Measurements from ENCODE around the gene KCNC3. TPM values are rescaled to one million over a fixed set of nuclear protein-coding genes. Genes with fewer than 3 reads are reported as not detected.
"Not testable (repeated sequence)": the region's sequence is repeated elsewhere in the genome, so short reads cannot be mapped to it uniquely, and the experiment has no call there.

The KCNC3 gene
- total RNA-seq, 1 donor from 2014 or later, result 0.13 TPM

DNA sequence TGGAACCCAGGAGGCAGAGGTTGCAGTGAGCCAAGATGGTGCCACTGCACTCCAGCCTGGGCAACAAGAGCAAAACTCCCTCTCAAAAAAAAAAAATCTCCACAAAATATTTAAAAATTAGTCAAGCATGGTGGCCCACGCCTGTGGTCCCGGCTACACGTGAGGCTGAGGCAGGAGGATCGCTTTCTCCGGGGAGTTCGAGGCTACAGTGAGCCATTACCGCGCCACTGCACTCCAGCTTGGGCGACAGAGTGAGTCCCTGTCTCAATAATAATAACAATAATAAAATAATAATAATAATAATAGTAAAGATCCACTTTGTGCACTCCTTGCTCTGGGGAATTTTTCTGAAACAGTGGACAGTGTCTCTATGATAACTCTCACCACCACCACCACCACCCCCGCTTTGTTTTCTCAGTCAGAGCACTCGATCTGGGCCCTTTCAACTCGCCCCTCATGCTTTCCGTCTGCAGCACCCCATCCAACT lies 27.6 kb upstream of the KCNC3 start:
- DNase-seq (ENCODE audit: low read depth in 2 of 2), result no peak

DNA sequence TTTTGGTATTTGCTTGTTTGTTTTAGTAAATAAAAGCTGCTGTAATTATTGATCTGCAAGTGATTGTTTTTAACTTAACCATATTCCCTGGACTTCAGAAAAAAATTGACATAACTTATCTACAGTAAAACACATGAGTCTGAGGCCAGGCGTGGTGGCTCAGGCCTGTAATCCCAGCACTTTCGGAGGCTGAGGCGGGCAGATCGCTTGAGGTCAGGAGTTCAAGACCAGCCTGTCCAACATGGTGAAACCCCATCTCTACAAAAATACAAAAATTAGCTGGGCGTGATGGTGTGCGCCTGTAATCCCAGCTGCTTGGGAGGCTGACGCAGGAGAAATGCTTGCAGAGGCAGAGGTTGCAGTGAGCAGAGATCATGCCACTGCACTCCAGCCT lies 24.3 kb upstream of the KCNC3 start:
- DNase-seq (ENCODE audit: low read depth in 2 of 2), result not testable (repeated sequence)

DNA sequence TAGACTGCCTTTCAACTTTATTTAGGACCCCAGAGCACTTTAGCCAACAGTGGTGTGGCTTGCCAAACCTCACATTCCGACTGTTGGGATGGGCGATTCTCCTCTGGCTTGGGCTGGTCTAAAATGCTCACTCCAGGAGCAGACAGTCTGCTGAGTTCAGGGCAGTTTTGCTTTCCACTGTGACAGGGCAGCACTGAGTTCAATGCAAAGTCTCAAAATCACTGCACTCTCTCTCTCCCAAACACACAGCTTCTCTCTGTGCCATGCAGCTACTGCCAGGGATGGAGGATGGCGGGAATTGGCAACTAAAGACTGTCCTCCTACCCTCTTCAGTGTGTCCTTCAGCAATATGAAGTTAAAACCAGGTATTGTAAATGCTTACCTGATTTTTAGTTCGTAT lies 23.1 kb upstream of the KCNC3 start:
- no peak for DNase-seq (ENCODE audit: low read depth in 2 of 2)

- DNase-seq (ENCODE audit: low read depth in 2 of 2), result peak in 1 of 2 donors; percentile 76
Observed at GRCh38 chr19:50349277-50350057, 20.3 kb upstream of the KCNC3 start.

DNA sequence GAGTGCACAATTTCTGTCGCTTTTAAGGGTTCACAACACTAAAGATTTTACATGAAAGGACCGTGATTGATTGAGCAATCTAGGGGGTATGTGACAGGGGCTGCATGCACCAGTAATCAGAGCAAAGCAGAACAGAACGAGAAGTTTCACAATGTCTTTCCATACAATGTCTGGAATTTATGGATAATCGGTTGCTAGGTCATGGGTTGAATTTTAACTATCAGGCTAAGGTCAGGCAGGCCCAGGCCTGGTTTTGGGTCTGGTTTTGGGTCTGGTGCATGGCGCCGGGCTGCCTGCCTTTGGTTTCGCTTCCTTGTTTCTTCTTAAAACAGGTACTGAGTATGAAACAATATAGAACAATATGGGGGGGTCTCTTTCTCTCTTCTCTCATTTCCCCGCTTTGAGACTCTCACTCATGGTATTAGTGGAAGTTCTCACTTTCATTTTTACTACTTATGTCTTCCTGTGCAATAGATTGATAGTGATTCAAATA lies 18.0 kb upstream of the KCNC3 start:
- DNase-seq (ENCODE audit: low read depth in 2 of 2), result not testable (repeated sequence)

- DNase-seq (ENCODE audit: low read depth in 2 of 2), result no peak
Observed at GRCh38 chr19:50344661-50345318, 15.6 kb upstream of the KCNC3 start.

GRCh38 chr19:50341091-50341564 lies 12.0 kb upstream of the KCNC3 start:
- no peak for DNase-seq (ENCODE audit: low read depth in 2 of 2)

GRCh38 chr19:50340331-50340730 lies 11.2 kb upstream of the KCNC3 start:
- DNase-seq (ENCODE audit: low read depth in 2 of 2), result no peak

- DNase-seq (ENCODE audit: low read depth in 2 of 2), result not testable (repeated sequence)
Observed at GRCh38 chr19:50337031-50337430, 7.9 kb upstream of the KCNC3 start.

DNA sequence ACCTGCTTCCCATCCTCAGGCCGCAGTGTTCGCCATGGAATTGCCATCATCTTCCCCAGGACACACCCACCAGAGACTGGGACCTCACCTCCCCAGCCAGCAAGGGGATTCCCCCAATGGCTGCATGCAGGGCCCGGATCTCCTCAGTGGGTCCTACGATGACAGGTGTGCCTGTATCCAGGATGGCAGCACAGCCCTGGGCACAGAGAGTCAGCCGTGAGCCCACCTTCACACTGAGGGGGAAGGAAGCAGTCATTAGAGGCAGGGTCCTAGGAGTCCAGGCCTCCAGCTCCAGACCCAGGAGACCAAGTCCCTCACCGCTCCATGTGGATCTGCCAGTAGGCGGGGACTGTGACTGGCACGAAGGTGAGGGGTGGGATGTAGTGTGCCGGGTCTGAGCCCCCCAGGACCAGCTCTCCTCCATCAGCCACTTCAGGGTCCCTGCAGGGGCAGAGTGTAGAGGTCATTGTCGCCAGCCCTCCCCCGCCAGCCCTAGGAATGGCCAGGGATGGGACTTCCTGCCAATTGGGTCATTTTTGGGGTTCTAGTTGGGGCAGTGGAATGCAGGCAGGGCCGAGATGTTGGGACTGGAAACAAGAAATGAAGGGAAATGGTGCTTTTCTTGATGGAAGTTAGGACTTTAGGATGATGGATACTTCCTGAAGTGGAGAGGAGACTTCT lies 5.7 kb upstream of the KCNC3 start:
- DNase-seq (ENCODE audit: low read depth in 2 of 2), result no peak

DNA sequence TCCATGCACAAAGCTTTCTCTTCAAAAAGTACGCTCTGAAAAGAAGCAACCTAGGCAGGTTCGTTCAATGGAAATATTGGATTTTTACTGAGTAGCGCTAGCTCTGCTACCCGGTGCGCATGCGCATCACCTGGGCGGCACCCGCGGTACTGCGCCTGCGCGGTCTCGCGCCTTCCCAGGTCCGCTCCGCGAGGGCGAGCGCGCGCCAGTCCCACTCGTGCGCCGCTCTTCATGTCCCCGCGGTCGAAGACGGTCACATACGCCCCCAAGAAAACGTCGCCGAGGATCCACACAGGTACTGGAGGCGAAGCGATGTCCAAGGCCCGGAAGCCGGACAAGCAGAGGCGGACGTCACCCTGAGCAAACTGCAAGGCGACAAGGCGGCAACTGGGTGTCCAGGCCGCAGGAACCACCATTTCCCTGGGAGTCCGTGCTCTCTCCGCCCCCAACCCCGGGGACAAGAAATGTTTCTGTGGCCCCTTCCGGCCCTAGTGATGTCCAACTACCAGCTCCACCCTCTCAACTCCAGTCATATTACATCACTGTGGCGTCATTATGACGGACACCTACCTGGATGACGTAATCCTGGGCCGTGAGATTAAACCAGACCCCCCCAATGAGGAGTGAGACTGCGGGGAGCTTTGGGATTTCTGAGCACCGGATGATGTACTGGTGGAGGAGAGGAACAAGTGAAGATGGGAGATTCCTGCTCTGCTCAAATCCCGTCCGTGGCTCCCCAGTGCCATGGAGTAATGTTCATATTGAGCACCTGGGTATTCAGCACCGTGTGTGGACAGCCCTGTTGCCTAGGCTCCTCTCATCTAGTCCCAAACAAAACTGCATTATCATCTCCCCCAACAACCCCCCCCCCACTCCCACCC lies 4.8 kb upstream of the KCNC3 start:
- DNase-seq (ENCODE audit: low read depth in 2 of 2), result peak in 1 of 2 donors; percentile 60

DNA sequence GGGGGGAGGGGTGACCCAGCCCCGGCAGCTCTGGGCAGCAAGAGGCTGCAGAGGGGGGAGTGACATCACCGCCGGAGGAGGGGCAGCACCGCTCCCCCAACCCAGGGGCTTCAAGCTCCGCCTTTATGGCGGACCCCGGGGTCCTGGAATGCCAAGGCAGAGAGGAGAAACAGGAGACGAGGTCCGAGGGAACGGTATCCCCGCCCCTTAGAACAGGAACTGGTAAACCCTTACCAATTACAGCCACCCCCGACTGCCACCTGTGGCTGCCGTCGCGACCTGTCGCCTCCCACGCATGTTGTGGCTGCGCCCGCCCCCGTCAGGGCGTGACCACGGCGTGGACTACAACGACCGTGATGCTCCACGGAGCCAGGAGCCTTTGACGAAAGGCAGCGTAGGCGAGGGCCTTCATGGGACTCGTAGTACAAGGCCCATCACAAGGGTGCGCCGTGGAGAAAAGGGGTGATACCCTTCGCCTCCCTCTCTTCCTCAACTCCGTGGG lies 4.1 kb upstream of the KCNC3 start:
- peak; percentile 89 to 90 for DNase-seq (ENCODE audit: low read depth in 2 of 2)

DNA sequence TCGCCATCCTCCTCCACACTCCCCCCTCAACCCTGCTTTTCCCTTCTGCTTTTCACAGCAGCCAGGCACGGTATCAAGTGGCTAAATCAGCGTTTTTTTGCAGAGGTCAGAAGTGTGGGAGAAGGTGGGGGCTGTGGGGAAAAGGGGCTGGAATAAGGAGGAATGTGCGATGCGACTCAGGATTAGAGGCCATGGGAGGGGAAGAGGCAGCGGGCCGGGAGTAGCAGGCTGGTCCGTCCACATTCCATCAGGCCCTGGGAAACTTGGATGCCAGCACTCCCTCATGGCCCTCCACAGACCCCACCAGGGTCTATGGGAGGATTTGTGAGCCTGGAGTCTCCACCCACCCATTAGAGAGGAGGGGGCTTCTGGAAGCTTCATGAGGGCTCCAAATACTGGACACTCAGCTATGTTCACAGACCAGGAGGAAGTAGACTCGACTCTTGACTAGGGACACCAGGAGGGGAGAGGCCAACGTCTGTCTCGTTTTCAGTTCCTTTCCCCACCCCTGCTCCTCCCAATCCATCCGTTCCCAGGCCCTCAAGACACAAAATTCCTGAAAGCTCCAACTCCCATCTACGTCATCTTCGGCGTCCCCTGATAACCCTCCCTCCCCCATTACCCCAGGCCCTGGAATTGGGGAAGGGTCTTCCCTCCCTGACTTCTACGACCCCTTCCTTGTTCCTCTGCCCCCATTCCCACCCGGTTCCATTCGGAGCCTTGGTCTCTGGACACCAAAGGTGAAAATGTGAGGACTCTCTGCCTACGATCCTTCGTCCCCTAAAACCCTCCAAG lies 3.3 kb upstream of the KCNC3 start:
- DNase-seq (ENCODE audit: low read depth in 2 of 2), result no peak

GRCh38 chr19:50331994-50332243 lies 2.7 kb upstream of the KCNC3 start:
- DNase-seq (ENCODE audit: low read depth in 2 of 2), result no peak

DNA sequence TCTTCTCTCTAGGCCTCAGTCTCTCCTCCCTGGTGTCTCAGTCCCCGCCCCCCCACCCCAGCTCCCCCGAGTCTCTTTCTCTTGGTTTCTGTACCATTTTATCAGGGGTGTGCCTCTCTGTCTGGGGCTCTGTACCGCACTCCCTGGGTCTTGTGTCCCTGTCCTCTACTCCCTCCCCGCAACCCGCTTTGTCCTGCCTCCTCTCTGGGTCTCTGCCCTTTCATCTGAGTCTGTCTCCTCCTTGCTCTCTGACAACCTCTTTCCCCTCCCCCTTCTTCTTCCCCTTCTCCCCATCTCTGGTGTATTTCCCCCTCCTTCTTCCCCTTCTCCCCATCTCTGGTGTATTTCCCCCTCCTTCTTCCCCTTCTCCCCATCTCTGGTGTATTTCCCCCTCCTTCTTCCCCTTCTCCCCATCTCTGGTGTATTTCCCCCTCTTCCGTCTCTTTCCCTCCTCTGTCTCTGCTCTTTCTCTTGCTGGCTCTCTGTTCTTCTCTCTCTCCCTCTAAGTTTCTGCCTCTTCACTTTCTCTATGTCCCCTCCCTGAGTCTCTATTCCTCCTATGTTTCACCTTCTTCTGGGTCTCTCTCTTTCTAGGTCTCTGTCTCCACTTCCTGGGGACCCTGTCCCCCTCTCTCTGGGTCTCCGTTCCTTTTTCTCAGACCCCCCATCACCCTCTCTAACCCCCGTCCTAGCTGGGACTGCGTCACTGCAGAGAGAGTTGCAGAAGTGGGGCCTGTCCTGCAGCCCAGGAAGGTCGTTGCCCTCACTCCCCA lies 2.2 kb upstream of the KCNC3 start:
- DNase-seq (ENCODE audit: low read depth in 2 of 2), result no peak

DNA sequence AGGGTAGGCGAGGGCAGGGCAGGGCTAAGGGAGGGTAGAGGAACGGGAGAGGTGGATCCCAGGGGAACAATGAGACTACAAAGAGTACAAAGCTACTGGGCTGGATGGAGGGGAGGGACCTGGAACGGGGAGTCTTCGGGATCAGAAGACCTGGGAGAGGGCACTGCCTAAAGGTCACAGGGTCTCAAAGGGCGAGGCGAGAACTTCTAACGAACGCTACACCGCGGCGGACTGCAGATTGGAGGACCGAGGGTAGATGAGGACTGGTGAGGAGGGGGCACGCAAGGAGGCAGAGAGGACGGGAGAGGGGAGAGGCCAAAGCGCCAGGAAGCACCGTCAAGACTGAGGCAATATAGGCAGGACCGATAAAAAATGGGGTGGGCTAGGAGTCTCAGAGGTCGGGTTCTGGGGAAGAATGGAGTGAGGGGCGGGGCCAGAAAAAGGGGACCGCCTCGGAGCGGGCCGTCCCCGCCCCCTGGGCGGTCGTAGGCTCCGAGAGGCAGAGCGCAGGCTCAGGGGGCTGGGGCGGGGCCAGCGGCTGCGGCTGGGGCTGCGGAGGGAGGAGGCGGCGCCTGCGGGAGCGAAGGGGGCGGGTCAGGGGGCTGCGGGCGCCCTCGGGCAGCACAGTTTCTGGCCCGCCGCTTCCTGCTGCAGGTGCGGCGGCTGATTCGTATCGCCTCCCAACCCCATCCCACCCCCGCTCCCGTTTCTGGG lies 1.3 kb upstream of the KCNC3 start:
- peak; percentile 38 to 81 for DNase-seq (ENCODE audit: low read depth in 2 of 2)

GRCh38 chr19:50329926-50330294 lies 733 bp upstream of the KCNC3 start:
- not testable (repeated sequence) for DNase-seq (ENCODE audit: low read depth in 2 of 2)

GRCh38 chr19:50328873-50329145 lies 368 bp downstream of the KCNC3 start:
- DNase-seq (ENCODE audit: low read depth in 2 of 2), result no peak

DNA sequence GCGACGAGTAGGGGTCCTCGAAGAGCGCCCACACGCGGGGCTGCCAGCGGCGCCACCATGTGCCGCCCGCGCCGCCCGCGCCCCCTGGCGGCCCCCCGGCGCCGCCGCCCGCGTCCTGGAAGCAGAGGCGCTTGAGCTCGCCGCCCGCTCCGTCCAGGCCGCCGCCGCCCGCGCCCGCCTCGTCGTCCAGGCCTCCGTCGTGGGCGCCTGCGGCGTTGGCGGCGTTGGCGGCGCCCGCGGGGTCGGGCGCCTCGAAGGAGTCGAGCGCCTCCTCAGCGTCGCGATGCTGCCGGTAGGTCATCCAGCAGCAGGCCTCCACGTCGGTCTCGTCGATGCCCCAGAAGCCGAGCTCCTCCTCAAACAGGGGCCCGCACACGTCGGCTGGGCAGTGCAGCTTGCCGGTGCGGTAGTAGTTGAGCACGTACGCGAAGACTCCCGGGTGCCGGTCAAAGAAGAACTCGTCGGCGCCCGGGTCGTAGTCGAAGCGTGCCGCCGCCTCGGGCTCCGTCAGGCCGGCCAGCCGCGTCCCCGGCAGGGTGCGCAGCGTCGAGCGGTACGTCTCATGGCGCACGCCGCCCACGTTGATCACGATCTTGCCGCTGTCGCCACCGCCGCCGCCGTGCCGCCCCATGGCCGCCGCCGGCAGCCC lies 829 bp downstream of the KCNC3 start:
- DNase-seq (ENCODE audit: low read depth in 2 of 2), result peak in 1 of 2 donors; percentile 32

All from dermis microvascular lymphatic vessel endothelial cell (primary cell).